CD4-positive, alpha-beta T cell (primary cell): ENCODE results near the gene NCAN. TPM values are rescaled to one million over a fixed set of nuclear protein-coding genes. Genes with fewer than 3 reads are reported as not detected.

ENCODE experiments used
- ATAC-seq: fragments of 200-7000 bp; cut with Tn5 transposase; one replicate; pipeline ENCODE4 v1.10.0; 2022; ENCODE audit warnings: mild to moderate bottlenecking; ENCODE audit not compliant: poor library complexity
- CTCF ChIA-PET: fragments of 350-600 bp; sonication (Branson Sonifier 250); formaldehyde crosslinking; loops from one replicate; lab custom pipeline; 2021; ENCODE audit warnings: antibody characterized with exemption, inconsistent platforms; lab: Charles Lee
- POLR2A ChIA-PET: fragments of 350-600 bp; sonication (Branson Sonifier 250); formaldehyde crosslinking; loops from one replicate; lab custom pipeline; 2021; ENCODE audit warnings: antibody characterized with exemption, inconsistent platforms; lab: Charles Lee
- DNase-seq, 14 experiments: peaks; one replicate each; pipeline ENCODE4 v3.0.0-alpha.2; 2013 to 2020; ENCODE audit warnings: mixed read lengths in 2 of 14
- H3K27ac ChIP-seq, 2 donors: one replicate each; pipeline versions ENCODE4 v1.5.1 to v1.7.0; 2013; ENCODE audit warnings: low read length in 2 of 2, low read depth in 1 of 2, mild to moderate bottlenecking in 1 of 2
- H3K27me3 ChIP-seq, 2 experiments: 1 replicate in 1 of 2; 2 replicates in 1 of 2; pipeline versions ENCODE4 v1.6.1 to v1.7.0; 2013; ENCODE audit warnings: low read length in 2 of 2, control low read depth in 1 of 2, mild to moderate bottlenecking in 1 of 2, moderate library complexity in 1 of 2; ENCODE audit not compliant: insufficient read depth in 2 of 2, control insufficient read depth in 1 of 2
- H3K36me3 ChIP-seq: one replicate; pipeline ENCODE4 v1.6.1; 2013; ENCODE audit warnings: low read length, control low read depth; ENCODE audit not compliant: insufficient read depth
- H3K4me1 ChIP-seq: one replicate; pipeline ENCODE4 v1.6.1; 2013; ENCODE audit warnings: low read length, control low read depth; ENCODE audit not compliant: insufficient read depth
- H3K4me3 ChIP-seq: one replicate; pipeline ENCODE4 v1.5.1; 2013; ENCODE audit warnings: mild to moderate bottlenecking, low read length, moderate library complexity
- H3K9me3 ChIP-seq, 2 experiments: 1 replicate in 1 of 2; 2 replicates in 1 of 2; pipeline versions ENCODE4 v1.6.1 to v1.7.0; 2013; ENCODE audit warnings: low read length in 2 of 2, mild to moderate bottlenecking in 2 of 2, control low read depth in 1 of 2, moderate library complexity in 1 of 2; ENCODE audit not compliant: control insufficient read depth in 1 of 2, insufficient read depth in 1 of 2
- H3K27ac Mint-ChIP-seq: one replicate; pipeline ENCODE4 v1.8.0; 2020; ENCODE audit warnings: mixed read lengths
- H3K27me3 Mint-ChIP-seq: one replicate; pipeline ENCODE4 v1.8.0; 2021; ENCODE audit warnings: mixed read lengths
- H3K36me3 Mint-ChIP-seq: one replicate; pipeline ENCODE4 v1.8.0; 2021; ENCODE audit warnings: low read depth, mixed read lengths
- H3K4me1 Mint-ChIP-seq: one replicate; pipeline ENCODE4 v1.8.0; 2021; ENCODE audit warnings: low read depth, mixed read lengths
- H3K4me3 Mint-ChIP-seq: one replicate; pipeline ENCODE4 v1.8.0; 2020; ENCODE audit warnings: mild to moderate bottlenecking, mixed read lengths
- H3K9me3 Mint-ChIP-seq: one replicate; pipeline ENCODE4 v1.8.0; 2020; ENCODE audit warnings: mixed read lengths
- CTCF ChIP-seq: fragments of 200-600 bp; IDR thresholded peaks from one replicate; pipeline ENCODE4 v1.8.0; 2022; ENCODE audit warnings: antibody characterized with exemption, mild to moderate bottlenecking
- intact Hi-C, 2 experiments: fragments of 100-400 bp; cut with DNase I in 1 of 2; cut with micrococcal nuclease in 1 of 2; formaldehyde crosslinking; loops; one replicate each; pipeline versions ENCODE4 v1.15.1 to v1.9.0; 2023 to 2025; cut with DNase I, micrococcal nuclease
- total RNA-seq, 174 experiments: library from RNA in 2 of 174; stranded (reverse) in 2 of 174; gene quantifications; one replicate each; pipeline ENCODE4 v1.2.3 and lab custom pipeline; 2021 to 2026

The NCAN gene
- total RNA-seq, 2 experiments from 2014 or later: not detected

- H3K36me3 Mint-ChIP-seq: peaks cover 32% of the 10 kb centered on the region
- no peak for DNase-seq
- Histone ChIP-seq H3K9me3 (peaks cover 0 to 4% of the 10 kb centered on the region in 2 experiments), H3K4me3 (peak overlapping the region; percentile 89), H3K27ac (peak overlapping the region in 1 of 2 donors; percentile 82), H3K27me3 (no peaks in the 10 kb centered on the region), H3K4me1 (peaks cover 36% of the 10 kb centered on the region), H3K36me3 (peaks cover 31% of the 10 kb centered on the region)
- no peak for TF ChIP-seq CTCF
- no peaks in the 10 kb centered on the region for H3K9me3 Mint-ChIP-seq
- H3K27me3 Mint-ChIP-seq: peaks cover 4% of the 10 kb centered on the region
- H3K4me3 Mint-ChIP-seq: peak overlapping the region; percentile 94
- peaks cover 19% of the 10 kb centered on the region for H3K4me1 Mint-ChIP-seq
- intact Hi-C loops: no loop called here
- H3K27ac Mint-ChIP-seq: peak overlapping the region; percentile 94
- ATAC-seq: no peak
- ChIA-PET CTCF (no interaction called here), POLR2A (interaction anchor here (1.1 to 4.5 kb wide), 2 partner anchors 10 to 139 kb away, joined by 4 to 80 read pairs; partner anchors contain the start of genes BORCS8 and RFXANK)
These were observed 9.8 kb upstream of the NCAN start for GRCh38 chr19:19201697-19202630.

GRCh38 chr19:19202707-19203011 is 9.1 kb upstream of the NCAN start:
- no peak for TF ChIP-seq CTCF
- Histone ChIP-seq H3K4me1 (peaks cover 43% of the 10 kb centered on the region), H3K9me3 (peaks cover 0 to 7% of the 10 kb centered on the region in 2 experiments), H3K4me3 (peak overlapping the region; percentile 89), H3K27me3 (no peaks in the 10 kb centered on the region), H3K36me3 (peaks cover 25% of the 10 kb centered on the region), H3K27ac (peak overlapping the region; percentile 77 to 82)
- Mint-ChIP-seq H3K36me3 (peaks cover 25% of the 10 kb centered on the region), H3K27me3 (peaks cover 11% of the 10 kb centered on the region), H3K4me3 (peak overlapping the region; percentile 94), H3K27ac (peak overlapping the region; percentile 94), H3K4me1 (peaks cover 26% of the 10 kb centered on the region), H3K9me3 (no peaks in the 10 kb centered on the region)
- ATAC-seq (no peak), DNase-seq (no peak)
- ChIA-PET POLR2A (interaction anchor here (1.0 to 4.5 kb wide), 5 partner anchors 8 to 288 kb away, joined by 3 to 80 read pairs (median 4); partner anchors contain the start of genes BORCS8, COPE, DDX49 and RFXANK), CTCF (interaction anchor here (0.9 to 1.4 kb wide), 3 partner anchors 11 to 287 kb away, joined by 3 to 4 read pairs (median 4); partner anchors contain the start of gene BORCS8)
- intact Hi-C loops: loop anchor here (1.0 kb wide), 2 partner anchors 9 to 10 kb away; partner anchors contain the start of genes BORCS8 (in 1 of the 2) and RFXANK (in 1 of the 2)

DNA sequence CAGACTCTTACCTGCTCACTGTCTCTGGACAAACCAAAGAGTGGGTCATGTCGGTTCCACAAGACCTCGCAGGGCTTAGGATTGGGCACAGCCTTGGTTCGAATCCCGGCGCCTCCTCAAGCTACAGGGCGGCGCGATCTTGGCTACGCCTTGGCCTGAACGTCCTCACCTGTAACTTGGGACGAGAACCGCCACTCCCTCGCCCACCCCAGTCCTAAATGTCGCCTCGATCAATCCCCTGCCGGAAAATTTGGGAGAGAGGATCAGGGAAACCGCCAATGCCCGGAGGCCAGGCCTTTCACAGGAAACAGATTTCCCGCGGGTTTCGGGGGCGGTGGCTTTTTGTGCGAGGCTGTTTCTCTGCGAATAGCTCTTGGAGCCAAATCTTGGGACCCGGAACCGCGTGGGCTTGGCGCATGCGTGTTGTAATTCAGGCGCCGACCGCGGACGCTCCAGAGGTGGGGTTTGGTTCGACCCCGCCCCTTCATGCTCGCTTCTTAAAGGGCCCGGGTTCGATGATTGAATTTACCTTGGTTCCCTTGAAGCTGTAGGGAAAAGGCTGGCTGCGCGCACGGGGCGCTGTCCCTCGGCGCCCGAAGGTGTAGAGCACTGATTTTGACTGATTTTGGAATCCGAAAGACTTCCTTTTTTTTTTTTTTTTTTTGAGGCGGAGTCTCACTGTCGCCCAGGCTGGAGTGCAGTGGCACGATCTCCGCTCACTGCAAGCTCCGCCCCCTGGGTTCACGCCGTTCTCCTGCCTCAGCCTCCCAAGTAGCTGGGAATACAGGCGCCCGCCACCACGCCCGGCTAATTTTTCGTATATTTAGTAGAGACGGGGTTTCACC is 8.5 kb upstream of the NCAN start, which contains the start of gene NR2C2AP:
Gene NR2C2AP, minus strand, starts transcription at position 403 of the 845 bp plus-strand sequence. Its CDS starts 354 bp downstream, at position 49.
- Mint-ChIP-seq H3K4me3 (peak within 1 kb of the TSS; percentile 94), H3K27me3 (peaks cover 12% of the 10 kb centered on the region), H3K27ac (peak within 1 kb of the TSS; percentile 94), H3K4me1 (peaks cover 29% of the 10 kb centered on the region), H3K9me3 (no peaks in the 10 kb centered on the region), H3K36me3 (peaks cover 19% of the 10 kb centered on the region)
- peaks cover 19% of the 10 kb centered on the region for H3K36me3 ChIP-seq
- H3K4me3 ChIP-seq: peak within 1 kb of the TSS; percentile 89
- DNase-seq: peak; percentile 83 to 97 (median 89)
- ATAC-seq: peak; percentile 93
- H3K4me1 ChIP-seq: peaks cover 48% of the 10 kb centered on the region
- CTCF ChIA-PET: interaction anchor here (0.7 to 1.4 kb wide), 6 partner anchors 10 to 943 kb away, joined by 3 to 6 read pairs (median 4); partner anchors contain the start of gene BORCS8
- H3K9me3 ChIP-seq: peaks cover 0 to 12% of the 10 kb centered on the region in 2 experiments
- no peaks in the 10 kb centered on the region for H3K27me3 ChIP-seq
- POLR2A ChIA-PET: interaction anchor here (0.6 to 4.5 kb wide), 8 partner anchors 9 to 786 kb away, joined by 3 to 80 read pairs (median 4); partner anchors contain the start of genes BORCS8, COPE, DDX49 and RFXANK
- peak within 1 kb of the TSS; percentile 77 to 82 for H3K27ac ChIP-seq
- no peak for TF ChIP-seq CTCF
- intact Hi-C loops: loop anchor here (1.0 kb wide), 2 partner anchors 10 to 11 kb away; partner anchors contain the start of genes BORCS8 (in 1 of the 2) and RFXANK (in 1 of the 2)
